Measurements from ENCODE around the gene SORBS2. TPM values are rescaled to one million over a fixed set of nuclear protein-coding genes. Genes with fewer than 3 reads are reported as not detected.
"Not testable (repeated sequence)": the region's sequence is repeated elsewhere in the genome, so short reads cannot be mapped to it uniquely, and the experiment has no call there.

SORBS2 gene
- total RNA-seq, 4 donors from 2014 or later: 640 to 1,569 (median 1,016) TPM

GRCh38 chr4:185716577-185717376 is 95.2 kb downstream of the SORBS2 start:
- ATAC-seq: no peak

GRCh38 chr4:185716141-185716551 is 95.8 kb downstream of the SORBS2 start:
- 65 to 84% methylated on average over 6 to 7 of the region's 9 CpGs for WGBS, 2 donors (ENCODE audit: low coverage in 1 of 2)
- Histone ChIP-seq H3K27ac (peak overlapping the region in 3 of 4 donors; percentile 35 to 78 (median 41)), H3K36me3 (no peaks in the 10 kb centered on the region), H3K4me1 (peaks cover 11 to 58% (median 19%) of the 10 kb centered on the region in 3 donors), H3K9me3 (no peaks in the 10 kb centered on the region), H3K27me3 (no peaks in the 10 kb centered on the region), H3K4me3 (no peak overlapping the region)
- TF ChIP-seq POLR2A (IDR thresholded peaks at IDR 0.05) (no peak), CTCF (IDR thresholded peaks at IDR 0.05) (no peak), POLR2AphosphoS5 (IDR thresholded peaks at IDR 0.05) (no peak)
- no peak for ATAC-seq

More at GRCh38 chr4:185716577-185717376, 95.2 kb downstream of the SORBS2 start:
- Histone ChIP-seq H3K27me3 (no peaks in the 10 kb centered on the region), H3K4me3 (no peak overlapping the region), H3K4me1 (peaks cover 11 to 64% (median 25%) of the 10 kb centered on the region in 3 donors), H3K27ac (peak overlapping the region in 3 of 4 donors; percentile 41 to 78 (median 72)), H3K36me3 (no peaks in the 10 kb centered on the region), H3K9me3 (no peaks in the 10 kb centered on the region)
- 59 to 91% methylated on average over 7 to 13 of the region's 15 CpGs for WGBS, 2 donors (ENCODE audit: low coverage in 1 of 2)
- TF ChIP-seq EP300 (IDR thresholded peaks at IDR 0.05): no peak
- no peak for TF ChIP-seq CTCF (IDR thresholded peaks at IDR 0.05)
- TF ChIP-seq POLR2A (IDR thresholded peaks at IDR 0.05): no peak
- TF ChIP-seq POLR2AphosphoS5 (IDR thresholded peaks at IDR 0.05): no peak

GRCh38 chr4:185714524-185714923 is 97.5 kb downstream of the SORBS2 start:
- H3K4me1 ChIP-seq: peaks cover 7 to 52% (median 13%) of the 10 kb centered on the region in 3 donors
- not testable (repeated sequence) for H3K9me3 ChIP-seq, ATAC-seq, H3K36me3 ChIP-seq, H3K4me3 ChIP-seq, H3K27me3 ChIP-seq, H3K27ac ChIP-seq
- WGBS, 2 donors (ENCODE audit: low coverage in 1 of 2): 91 to 97% methylated on average over 5 of the region's 5 CpGs

- Histone ChIP-seq H3K4me3 (no peak overlapping the region), H3K4me1 (peaks cover 6 to 44% (median 12%) of the 10 kb centered on the region in 3 donors), H3K27ac (no peak overlapping the region), H3K36me3 (no peaks in the 10 kb centered on the region), H3K27me3 (no peaks in the 10 kb centered on the region), H3K9me3 (no peaks in the 10 kb centered on the region)
- ATAC-seq: no peak
- WGBS, 2 donors (ENCODE audit: low coverage in 1 of 2): 76 to 80% methylated on average over 1 of the region's 1 CpG
- TF ChIP-seq EP300 (IDR thresholded peaks at IDR 0.05): no peak
- TF ChIP-seq CTCF (IDR thresholded peaks at IDR 0.05): no peak
- no peak for TF ChIP-seq POLR2A (IDR thresholded peaks at IDR 0.05)
- TF ChIP-seq POLR2AphosphoS5 (IDR thresholded peaks at IDR 0.05): no peak
These were observed 98.3 kb downstream of the SORBS2 start for GRCh38 chr4:185713731-185714130.

GRCh38 chr4:185713272-185713671 is 98.7 kb downstream of the SORBS2 start:
- no peak for TF ChIP-seq POLR2A (IDR thresholded peaks at IDR 0.05)
- no peak for TF ChIP-seq EP300 (IDR thresholded peaks at IDR 0.05)
- TF ChIP-seq POLR2AphosphoS5 (IDR thresholded peaks at IDR 0.05): no peak
- no peak for TF ChIP-seq CTCF (IDR thresholded peaks at IDR 0.05)
- Histone ChIP-seq H3K4me3 (no peak overlapping the region), H3K27ac (no peak overlapping the region), H3K27me3 (no peaks in the 10 kb centered on the region), H3K4me1 (peaks cover 2 to 43% (median 8%) of the 10 kb centered on the region in 3 donors), H3K36me3 (no peaks in the 10 kb centered on the region), H3K9me3 (no peaks in the 10 kb centered on the region)
- 44 to 68% methylated on average over 3 to 5 of the region's 5 CpGs for WGBS, 2 donors (ENCODE audit: low coverage in 1 of 2)
- no peak for ATAC-seq

Measured in gastroesophageal sphincter (tissue), 4 donors.